A172 (cell line): Measurements from ENCODE around the gene CD82. TPM values are rescaled to one million over a fixed set of nuclear protein-coding genes. Genes with fewer than 3 reads are reported as not detected.
"Not testable (repeated sequence)": the region's sequence is repeated elsewhere in the genome, so short reads cannot be mapped to it uniquely, and the experiment has no call there.

Experiments
- DNase-seq: peaks from one replicate; pipeline ENCODE4 v3.0.0-alpha.2; 2015; ENCODE audit warnings: low spot score
- total RNA-seq: library from RNA; depleted of rRNA; stranded (reverse); fragments of >200 nt; shearing (Covaris generic); gene quantifications from 2 replicates; pipeline ENCODE4 v1.2.3, GENCODE V29; 2014

Gene CD82
- total RNA-seq, 1 experiment from 2014 or later: 40.3 TPM

- no peak for DNase-seq
Measured at GRCh38 chr11:44533921-44534711, 31.3 kb upstream of the CD82 start.

- no peak for DNase-seq
Measured at GRCh38 chr11:44535191-44535980, 30.1 kb upstream of the CD82 start.

DNA sequence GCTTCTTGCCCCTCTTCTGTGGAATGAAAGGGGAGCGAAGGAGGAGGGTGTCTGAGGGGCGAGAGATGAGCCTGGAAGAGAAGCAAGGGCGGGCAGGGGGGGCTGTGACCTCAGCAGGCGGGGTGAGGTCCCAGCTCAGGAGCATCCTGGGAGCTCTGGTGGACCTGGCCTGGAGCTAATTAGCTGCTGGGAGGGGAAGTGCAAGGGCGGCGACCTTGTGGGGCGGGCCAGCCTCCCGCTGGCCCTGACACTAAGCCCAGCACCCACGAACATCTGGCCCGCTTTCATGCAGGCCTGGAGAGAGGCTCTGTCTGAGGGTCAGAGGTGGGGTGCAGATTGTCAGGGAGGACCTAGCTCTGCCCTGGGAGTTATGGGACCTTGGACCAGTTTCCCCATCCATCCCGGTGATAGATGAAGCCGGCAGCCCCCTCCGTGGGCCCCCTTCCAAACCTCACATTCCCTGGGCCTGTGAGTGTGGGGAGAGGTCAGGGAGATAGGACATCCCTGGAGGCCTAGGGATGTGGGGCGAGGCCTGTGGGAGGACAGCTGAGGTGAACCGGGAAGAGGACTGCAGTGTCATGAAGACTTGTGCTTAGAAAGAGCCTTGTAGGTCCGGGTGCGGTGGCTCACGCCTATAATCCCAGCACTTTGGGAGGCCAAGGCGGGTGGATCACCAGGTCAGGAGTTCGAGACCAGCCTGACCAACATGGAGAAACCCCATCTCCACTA lies 28.5 kb upstream of the CD82 start:
- no peak for DNase-seq

DNA sequence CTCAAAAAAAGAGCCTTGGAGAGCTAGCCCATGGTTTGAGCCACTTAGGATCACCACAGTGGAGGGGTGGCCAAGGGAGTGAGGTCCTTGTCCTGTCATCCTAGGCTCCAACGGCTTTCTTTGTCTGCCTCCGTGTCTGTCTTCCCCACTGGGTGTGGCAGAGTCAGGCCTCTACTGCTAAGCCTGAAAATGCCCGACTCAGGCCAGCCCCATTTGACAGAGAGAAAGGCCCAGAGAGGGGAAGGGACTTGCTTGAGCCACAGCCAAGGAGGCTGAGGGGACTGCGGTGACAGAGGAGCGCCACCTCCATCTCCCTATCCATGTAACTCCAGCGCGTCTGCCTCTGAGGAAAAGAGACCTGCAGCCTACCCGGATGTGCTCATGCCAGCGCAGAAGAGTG lies 27.8 kb upstream of the CD82 start:
- DNase-seq: no peak

DNA sequence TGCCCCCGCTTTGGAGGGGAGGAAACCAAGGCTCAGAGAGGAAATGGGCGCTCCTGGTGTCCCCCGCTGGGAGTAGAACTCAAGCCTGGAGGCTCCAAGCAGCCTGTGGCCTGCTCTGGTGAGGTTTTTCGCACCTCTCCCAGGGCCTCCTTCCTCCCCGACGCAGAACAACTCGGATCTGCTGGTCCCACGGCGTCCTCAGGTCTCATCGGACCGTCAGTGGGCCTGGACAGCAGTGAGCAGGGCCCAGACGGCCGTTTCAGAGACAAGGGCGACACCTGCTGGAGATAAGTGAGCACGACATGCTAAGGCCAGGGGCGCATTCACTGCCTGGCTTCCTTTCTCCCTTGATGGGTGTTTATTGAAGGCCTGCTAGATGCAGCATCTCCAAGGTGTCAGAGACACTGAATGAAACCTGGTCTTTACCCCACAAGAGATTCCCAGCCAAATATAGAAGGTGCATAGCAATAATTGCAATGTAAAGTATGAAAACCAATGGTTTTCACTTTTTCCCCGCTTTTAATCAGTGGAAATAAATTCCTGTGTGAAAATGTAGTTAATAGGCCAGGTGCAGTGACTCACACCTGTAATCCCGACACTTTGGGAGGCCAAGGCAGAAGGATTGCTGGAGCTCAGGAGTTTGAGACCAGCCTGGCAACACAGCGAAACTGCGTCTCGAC lies 26.9 kb upstream of the CD82 start:
- DNase-seq: peak; percentile 75

GRCh38 chr11:44539971-44540370 lies 25.5 kb upstream of the CD82 start:
- DNase-seq: no peak

GRCh38 chr11:44540667-44541066 lies 24.8 kb upstream of the CD82 start:
- DNase-seq: no peak

- DNase-seq: no peak
Measured at GRCh38 chr11:44542372-44542771, 23.1 kb upstream of the CD82 start.

DNA sequence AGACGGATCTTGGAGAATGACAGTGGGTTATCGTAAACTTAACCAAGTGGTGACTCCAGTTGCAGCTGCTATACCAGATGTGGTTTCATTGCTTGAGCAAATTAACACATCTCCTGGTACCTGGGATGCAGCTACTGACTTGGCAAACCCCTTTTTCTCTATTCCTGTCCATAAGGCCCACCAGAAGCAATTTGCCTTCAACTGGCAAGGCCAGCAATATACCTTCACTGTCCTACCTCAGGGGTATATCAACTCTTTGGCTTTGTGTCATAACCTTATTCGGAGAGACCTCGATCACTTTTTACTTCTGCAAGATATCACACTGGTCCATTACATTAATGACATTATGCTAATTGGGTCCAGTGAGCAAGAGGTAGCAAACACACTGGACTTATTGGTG lies 18.5 kb upstream of the CD82 start:
- DNase-seq: not testable (repeated sequence)

DNA sequence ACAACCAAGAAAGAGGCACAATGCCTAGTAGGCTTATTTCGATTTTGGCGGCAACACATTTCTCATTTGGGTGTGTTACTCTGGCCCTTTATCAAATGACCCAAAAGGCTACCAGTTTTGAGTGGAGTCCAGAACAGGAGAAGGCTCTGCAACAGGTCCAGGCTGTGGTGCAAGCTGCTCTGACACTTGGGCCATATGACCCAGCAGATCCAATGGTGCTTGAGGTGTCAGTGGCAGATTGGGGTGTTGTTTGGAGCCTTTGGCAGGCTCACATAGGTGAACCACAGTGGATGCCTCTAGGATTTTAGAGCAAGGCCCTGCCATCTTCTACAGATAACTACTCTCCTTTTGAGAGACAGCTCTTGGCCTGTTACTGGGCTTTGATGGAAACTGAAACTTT lies 17.9 kb upstream of the CD82 start:
- DNase-seq: not testable (repeated sequence)

DNA sequence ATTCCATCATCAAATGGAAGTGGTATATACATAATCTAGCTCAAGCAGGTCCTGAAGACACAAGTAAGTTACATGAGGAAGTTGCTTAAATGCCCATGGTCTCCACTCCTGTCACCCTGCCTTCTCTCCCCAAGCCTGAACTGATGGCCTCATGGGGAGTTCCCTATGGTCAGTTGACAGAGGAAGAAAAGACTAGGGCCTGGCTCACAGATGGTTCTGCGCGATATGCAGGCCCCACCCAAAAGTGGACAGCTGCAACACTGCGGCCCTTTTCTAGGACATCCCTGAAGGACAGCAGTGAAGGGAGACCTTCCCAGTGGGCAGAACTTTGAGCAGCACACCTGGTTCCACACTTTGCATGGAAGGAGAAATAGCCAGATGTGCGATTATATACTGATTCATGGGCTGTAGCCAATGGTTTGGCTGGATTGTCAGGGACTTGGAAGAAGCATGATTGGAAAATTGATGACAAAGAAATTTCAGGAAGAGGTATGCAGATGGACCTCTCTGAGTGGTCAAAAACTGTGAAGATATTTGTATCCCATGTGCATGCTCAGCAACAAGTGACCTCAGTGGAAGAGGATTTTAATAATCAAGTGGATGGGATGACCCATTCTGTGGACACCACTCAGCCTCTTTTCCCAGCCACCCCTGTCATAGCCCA lies 17.3 kb upstream of the CD82 start:
- no peak for DNase-seq

- not testable (repeated sequence) for DNase-seq
Measured at GRCh38 chr11:44548961-44549749, 16.3 kb upstream of the CD82 start.

GRCh38 chr11:44550123-44550522 lies 15.3 kb upstream of the CD82 start:
- no peak for DNase-seq

GRCh38 chr11:44551456-44552139 lies 13.9 kb upstream of the CD82 start:
- no peak for DNase-seq

GRCh38 chr11:44555031-44555800 lies 10.2 kb upstream of the CD82 start:
- no peak for DNase-seq

DNA sequence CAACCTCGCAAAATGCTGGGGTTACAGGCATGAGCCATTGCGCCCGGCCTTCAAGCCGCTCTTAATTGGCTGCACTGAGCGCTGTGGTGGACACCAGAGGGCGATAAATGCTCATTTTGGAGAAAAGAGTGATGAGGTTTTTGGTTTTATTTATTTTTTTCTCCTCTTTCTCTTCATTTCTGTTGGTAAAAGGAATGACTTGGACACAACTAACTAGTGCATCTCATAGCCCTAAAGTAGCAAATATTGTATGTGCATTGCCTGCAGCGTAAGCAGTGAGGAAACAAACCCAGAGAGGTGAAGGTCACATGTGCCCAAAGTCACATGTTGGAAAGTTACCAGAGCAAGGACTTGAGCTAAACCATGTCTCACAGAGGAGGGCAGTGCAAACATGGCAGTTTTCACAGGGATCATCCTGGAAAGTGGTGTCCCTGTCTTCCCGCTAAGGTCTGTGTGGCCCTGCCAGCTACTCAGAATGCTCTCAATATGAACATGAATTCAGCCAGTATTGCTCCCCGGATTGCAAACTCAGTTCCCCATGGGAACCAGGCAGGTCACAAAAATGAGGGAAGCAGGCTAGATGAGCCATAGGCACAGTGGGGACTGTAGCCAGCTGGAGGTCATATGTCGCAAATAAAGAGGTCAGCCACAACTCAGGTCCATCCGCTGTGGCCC lies 8.6 kb upstream of the CD82 start:
- DNase-seq: peak; percentile 63

- no peak for DNase-seq
Measured at GRCh38 chr11:44557464-44557863, 8.0 kb upstream of the CD82 start.

DNA sequence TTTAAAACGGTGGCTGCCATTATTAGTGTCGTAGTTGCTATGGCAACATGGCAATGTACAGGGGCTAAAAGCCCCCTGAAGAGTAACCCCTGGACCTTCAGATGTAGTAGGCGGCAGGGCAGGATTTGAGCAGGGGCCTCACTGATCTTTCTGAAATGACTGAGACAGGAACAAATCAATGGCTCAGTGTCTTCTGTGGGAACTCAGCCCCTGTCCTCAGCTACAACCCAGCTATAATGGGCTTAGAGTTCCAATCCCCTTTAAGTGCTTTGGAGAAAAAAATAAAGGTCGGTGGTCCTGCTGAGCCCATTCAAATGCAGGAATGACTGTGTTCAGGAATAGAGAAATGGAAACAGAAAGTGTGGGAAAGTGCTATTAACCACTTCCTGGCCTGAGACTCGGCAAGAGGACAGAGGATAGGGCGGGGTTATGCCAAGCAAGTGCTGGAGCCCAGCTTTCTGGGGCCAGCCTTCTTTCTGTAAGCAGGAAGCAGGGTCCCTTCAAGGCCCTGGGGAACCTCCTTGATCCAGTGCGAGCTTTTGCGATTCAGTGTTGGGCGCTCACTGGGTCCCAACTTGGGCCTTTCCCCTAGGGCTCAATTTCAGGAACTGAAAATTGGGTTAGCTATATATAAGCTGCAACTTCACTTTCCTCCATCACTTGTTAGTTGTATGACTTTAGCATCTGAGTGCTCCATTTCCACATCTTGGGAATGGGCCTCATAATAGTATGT lies 6.1 kb upstream of the CD82 start:
- peak; percentile 44 for DNase-seq
